Left lung (tissue), 10 donors: Measurements from ENCODE around the gene ALDH1L2. TPM values are rescaled to one million over a fixed set of nuclear protein-coding genes. Genes with fewer than 3 reads are reported as not detected.

ENCODE experiments used
- ATAC-seq: fragments of 200-7000 bp; cut with Tn5 transposase; one replicate; pipeline ENCODE4 v1.9.1; 2020; ENCODE audit warnings: moderate library complexity
- DNase-seq, 4 donors: peaks; one replicate each; pipeline ENCODE4 v3.0.0-alpha.2; 2013 to 2020
- H3K27ac ChIP-seq, 2 donors: fragments of 200-600 bp; sonication (generic) in 1 of 2; one replicate each; pipeline versions ENCODE4 v1.5.0 to v1.8.0; 2020 to 2021
- H3K27me3 ChIP-seq, 2 donors: fragments of 200-600 bp; sonication (generic) in 1 of 2; one replicate each; pipeline versions ENCODE4 v1.5.0 to v1.8.0; 2020 to 2021
- H3K36me3 ChIP-seq, 2 donors: fragments of 200-600 bp; sonication (generic) in 1 of 2; one replicate each; pipeline versions ENCODE4 v1.5.0 to v1.8.0; 2020 to 2021
- H3K4me1 ChIP-seq, 2 donors: fragments of 200-600 bp; one replicate each; pipeline ENCODE4 v1.8.0; 2021
- H3K4me3 ChIP-seq, 2 donors: fragments of 200-600 bp; sonication (generic) in 1 of 2; one replicate each; pipeline versions ENCODE4 v1.5.0 to v1.8.0; 2020 to 2021; ENCODE audit warnings: mild to moderate bottlenecking in 1 of 2
- H3K9me3 ChIP-seq, 2 donors: fragments of 200-600 bp; sonication (generic) in 1 of 2; one replicate each; pipeline versions ENCODE4 v1.5.0 to v1.8.0; 2020 to 2021
- intact Hi-C, 2 donors: fragments of 100-400 bp; cut with DNase I; formaldehyde crosslinking; loops; one replicate each; pipeline versions ENCODE4 v1.11.2 to v1.14.2; 2022
- polyA plus RNA-seq, 6 donors: library from polyadenylated mRNA; unstranded; fragments of 120-200 nt; gene quantifications; one replicate each; pipeline ENCODE4 v1.2.1, GENCODE V29; 2013; ENCODE audit not compliant: insufficient read length in 6 of 6
- total RNA-seq, 2 donors: library from RNA; stranded (reverse); fragmentation: NEBNext Ultra II Directional; extraction: Animal tissue kit (Norgen Biotek cat#: 25700); gene quantifications; one replicate each; pipeline ENCODE4 v1.2.1, GENCODE V29; 2021
- TF ChIP-seq, protein P1 (sequence below), 2 donors: fragments of 200-600 bp; sonication (generic) in 1 of 2; IDR thresholded peaks; one replicate each; pipeline versions ENCODE4 v1.5.0 to v1.8.0; 2021; ENCODE audit warnings: antibody characterized with exemption in 2 of 2
- donor health status: DM: no; HTN: yes; CAD: no.
- donor health status: DM: no; HTN: no; CAD: no.

The ALDH1L2 gene
- total and polyA plus RNA-seq, 8 donors: 3.1 to 29.3 (median 4.6) TPM

DNA sequence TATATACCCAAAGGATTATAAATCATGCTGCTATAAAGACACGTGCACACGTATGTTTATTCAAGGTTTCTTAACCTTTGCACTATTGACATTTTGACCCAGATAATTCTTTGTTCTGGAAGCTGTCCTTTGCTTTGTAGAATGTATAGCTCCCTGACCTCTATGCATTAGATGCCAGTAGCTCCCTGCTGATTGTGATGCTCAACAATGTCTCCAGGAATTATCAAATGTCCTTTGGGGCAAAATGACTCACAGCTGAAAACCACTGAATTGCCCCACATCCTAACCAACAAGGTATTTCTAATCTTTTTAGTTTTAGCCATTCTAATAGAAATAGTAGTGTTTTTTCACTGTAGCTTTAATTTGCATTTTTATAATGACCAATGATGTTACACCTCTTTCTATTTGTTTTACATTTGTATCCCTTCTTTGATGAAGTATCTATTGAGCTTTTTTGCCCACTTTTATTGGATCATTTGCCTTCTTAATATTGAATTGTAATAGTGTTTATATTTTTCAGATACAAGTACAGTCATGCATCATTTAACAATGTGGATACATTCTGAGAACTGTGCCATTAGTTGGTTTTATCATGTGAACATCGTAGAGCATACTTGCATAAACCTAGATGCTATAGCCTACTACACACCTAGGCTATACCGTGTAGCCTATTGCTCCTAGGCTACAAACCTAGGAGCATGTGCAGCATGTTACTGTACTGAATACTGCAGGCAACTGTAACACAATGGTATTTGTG is 108.5 kb downstream of the ALDH1L2 start:
- Histone ChIP-seq H3K27ac (no peak overlapping the region), H3K27me3 (no peaks in the 10 kb centered on the region), H3K4me1 (no peaks in the 10 kb centered on the region), H3K36me3 (no peaks in the 10 kb centered on the region), H3K9me3 (no peaks in the 10 kb centered on the region), H3K4me3 (no peak overlapping the region)
- ATAC-seq (no peak), DNase-seq (no peak)
- intact Hi-C loops: no loop called here
- TF ChIP-seq, protein P1, sequence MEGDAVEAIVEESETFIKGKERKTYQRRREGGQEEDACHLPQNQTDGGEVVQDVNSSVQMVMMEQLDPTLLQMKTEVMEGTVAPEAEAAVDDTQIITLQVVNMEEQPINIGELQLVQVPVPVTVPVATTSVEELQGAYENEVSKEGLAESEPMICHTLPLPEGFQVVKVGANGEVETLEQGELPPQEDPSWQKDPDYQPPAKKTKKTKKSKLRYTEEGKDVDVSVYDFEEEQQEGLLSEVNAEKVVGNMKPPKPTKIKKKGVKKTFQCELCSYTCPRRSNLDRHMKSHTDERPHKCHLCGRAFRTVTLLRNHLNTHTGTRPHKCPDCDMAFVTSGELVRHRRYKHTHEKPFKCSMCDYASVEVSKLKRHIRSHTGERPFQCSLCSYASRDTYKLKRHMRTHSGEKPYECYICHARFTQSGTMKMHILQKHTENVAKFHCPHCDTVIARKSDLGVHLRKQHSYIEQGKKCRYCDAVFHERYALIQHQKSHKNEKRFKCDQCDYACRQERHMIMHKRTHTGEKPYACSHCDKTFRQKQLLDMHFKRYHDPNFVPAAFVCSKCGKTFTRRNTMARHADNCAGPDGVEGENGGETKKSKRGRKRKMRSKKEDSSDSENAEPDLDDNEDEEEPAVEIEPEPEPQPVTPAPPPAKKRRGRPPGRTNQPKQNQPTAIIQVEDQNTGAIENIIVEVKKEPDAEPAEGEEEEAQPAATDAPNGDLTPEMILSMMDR (IDR thresholded peaks at IDR 0.05): no peak

DNA sequence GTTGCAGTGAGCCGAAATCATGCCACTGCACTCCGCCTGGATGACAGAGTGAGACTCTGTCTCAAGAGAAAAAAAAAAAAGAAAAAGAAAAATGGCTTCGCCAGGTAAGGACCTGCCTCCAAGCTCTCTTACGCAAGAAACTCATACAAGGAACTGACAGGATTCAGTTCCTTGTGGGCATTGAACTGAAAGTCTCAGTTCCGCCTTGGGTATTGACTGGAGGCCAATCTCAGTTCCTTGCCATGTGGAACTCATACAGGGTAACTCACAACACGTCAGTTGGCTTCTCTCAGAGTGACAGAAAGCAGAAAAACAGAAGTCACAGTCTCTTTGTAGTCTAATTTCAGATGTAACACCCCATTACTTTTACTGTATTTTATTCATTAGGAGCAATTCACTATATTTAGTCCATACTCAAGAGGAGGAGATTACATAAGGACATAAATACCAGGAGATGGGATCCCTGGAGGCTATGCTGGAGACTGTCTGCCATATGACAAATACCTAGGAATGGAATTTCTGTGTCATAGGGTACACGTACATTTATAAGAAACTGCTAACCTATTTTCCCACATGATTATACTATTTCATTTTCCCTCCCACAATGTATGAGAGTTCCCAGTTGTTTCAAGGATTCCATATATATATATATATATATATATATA is 109.5 kb downstream of the ALDH1L2 start:
- intact Hi-C loops: no loop called here
- Histone ChIP-seq H3K27me3 (no peaks in the 10 kb centered on the region), H3K9me3 (no peaks in the 10 kb centered on the region), H3K36me3 (no peaks in the 10 kb centered on the region), H3K4me1 (no peaks in the 10 kb centered on the region), H3K4me3 (no peak overlapping the region), H3K27ac (no peak overlapping the region)
- TF ChIP-seq, protein P1 (IDR thresholded peaks at IDR 0.05): no peak
- ATAC-seq (peak; percentile 80), DNase-seq (peak in 1 of 4 donors; percentile 56)

DNA sequence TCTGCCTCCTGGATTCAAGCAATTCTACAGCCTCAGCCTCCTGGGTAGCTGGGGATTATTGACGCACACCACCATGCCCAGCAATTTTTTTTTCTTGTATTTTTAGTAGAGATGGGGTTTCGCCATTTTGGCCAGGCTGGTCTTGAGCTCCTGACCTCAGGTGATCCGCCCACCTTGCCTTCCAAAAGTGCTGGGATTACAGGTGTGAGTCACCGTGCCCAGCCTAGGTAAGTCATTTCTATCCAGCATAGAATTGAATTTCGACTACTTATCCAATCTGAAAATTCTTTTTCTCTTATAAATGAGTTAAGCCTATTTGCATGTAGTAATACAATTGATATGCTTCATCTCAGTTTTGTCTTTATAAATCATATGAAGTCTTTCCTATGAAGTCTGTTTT is 111.0 kb downstream of the ALDH1L2 start:
- Histone ChIP-seq H3K4me1 (no peaks in the 10 kb centered on the region), H3K27ac (no peak overlapping the region), H3K9me3 (no peaks in the 10 kb centered on the region), H3K4me3 (no peak overlapping the region), H3K36me3 (no peaks in the 10 kb centered on the region), H3K27me3 (no peaks in the 10 kb centered on the region)
- ATAC-seq: no peak
- TF ChIP-seq, protein P1 (IDR thresholded peaks at IDR 0.05): no peak
- intact Hi-C loops: no loop called here
- no peak for DNase-seq

DNA sequence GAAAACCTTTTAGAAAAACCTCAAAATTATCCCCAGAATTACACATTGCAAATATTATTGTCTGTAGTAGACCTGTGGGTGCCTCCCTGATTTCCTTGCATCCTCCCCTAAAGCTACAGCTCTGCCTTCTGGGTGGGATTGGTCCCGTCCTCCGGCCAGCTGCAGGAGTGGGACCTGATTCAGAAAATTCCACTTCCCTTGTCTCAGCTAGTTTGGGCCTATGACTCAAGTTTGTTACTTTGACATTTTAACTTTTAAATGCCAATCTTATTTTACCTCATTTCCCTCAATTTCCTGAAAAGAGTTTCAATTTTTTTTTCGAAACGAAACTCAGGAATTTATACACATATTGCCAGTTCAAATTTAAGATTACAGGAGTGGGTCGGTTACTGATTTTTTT is 113.0 kb downstream of the ALDH1L2 start:
- ATAC-seq (no peak), DNase-seq (no peak)
- no peaks in the 10 kb centered on the region for H3K4me1 ChIP-seq

More for the DNA sequence above, 113.0 kb downstream of the ALDH1L2 start:
- H3K4me3 ChIP-seq: no peak overlapping the region
- H3K9me3 ChIP-seq: no peaks in the 10 kb centered on the region
- intact Hi-C loops: no loop called here
- H3K27ac ChIP-seq: no peak overlapping the region
- no peaks in the 10 kb centered on the region for H3K27me3 ChIP-seq
- TF ChIP-seq, protein P1 (IDR thresholded peaks at IDR 0.05): no peak
- H3K36me3 ChIP-seq: no peaks in the 10 kb centered on the region

Other genes with a start within 250 kb of the ALDH1L2 start
- gene SLC41A2, start 126.2 kb downstream of the ALDH1L2 start, total RNA-seq: 10 to 100 TPM; 27.2 to 35.7 TPM
- 1 to 10 TPM; 2.5 to 4.9 (median 3.7) TPM for gene SLC41A2, start 126.2 kb downstream of the ALDH1L2 start, polyA plus RNA-seq
- gene NOPCHAP1, start 98.1 kb downstream of the ALDH1L2 start, total RNA-seq: 10 to 100 TPM in 1 of 2 donors, 1 to 10 TPM in 1; 9.3 to 14.7 TPM
- 10 to 100 TPM; 12.2 to 17.1 (median 14.4) TPM for gene NOPCHAP1, start 98.1 kb downstream of the ALDH1L2 start, polyA plus RNA-seq
- 10 to 100 TPM; 52.1 to 75.4 TPM for gene WASHC4, start 23.3 kb upstream of the ALDH1L2 start, total RNA-seq
- 10 to 100 TPM; 67.2 to 96.9 (median 76.5) TPM for gene WASHC4, start 23.3 kb upstream of the ALDH1L2 start, polyA plus RNA-seq
- 10 to 100 TPM; 27.8 to 36.9 TPM for gene APPL2, start 151.7 kb upstream of the ALDH1L2 start, total RNA-seq
- 100 to 1,000 TPM in 1 of 6 donors, 10 to 100 TPM in 5; 63.9 to 101 (median 78.4) TPM for gene APPL2, start 151.7 kb upstream of the ALDH1L2 start, polyA plus RNA-seq
- gene C12orf75, start 246.2 kb upstream of the ALDH1L2 start, total RNA-seq: 10 to 100 TPM; 16.2 to 17.0 TPM
- gene C12orf75, start 246.2 kb upstream of the ALDH1L2 start, polyA plus RNA-seq: 10 to 100 TPM; 16.7 to 27.7 (median 20.7) TPM